ENCODE data around the gene MBLAC2. TPM values are rescaled to one million over a fixed set of nuclear protein-coding genes. Genes with fewer than 3 reads are reported as not detected.

The MBLAC2 gene
- total RNA-seq, 1 experiment from 2014 or later = 11.0 TPM

DNA sequence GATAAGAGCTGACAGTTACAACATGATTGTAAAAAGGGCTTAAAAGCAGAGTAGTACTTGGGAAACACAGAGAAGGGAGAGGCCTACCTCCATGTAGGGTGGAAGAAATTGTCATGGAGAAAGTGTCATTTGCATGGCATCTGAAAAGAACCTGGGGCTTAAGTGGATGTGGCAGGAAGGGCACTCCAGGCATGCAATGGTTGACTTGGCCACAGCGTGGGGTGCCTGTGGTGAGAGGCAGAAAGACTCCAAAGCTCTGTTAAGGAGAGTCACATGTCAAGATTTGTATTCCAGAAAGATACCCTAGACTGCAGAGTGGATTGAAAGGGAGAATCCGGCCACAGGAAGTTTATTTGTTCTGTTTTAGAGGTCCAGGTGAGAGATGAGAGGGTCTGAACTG, 2.5 kb upstream of the MBLAC2 start:
- Mint-ChIP-seq H3K9me3 (ENCODE audit: low read depth, unreplicated experiment) (no peaks in the 10 kb centered on the region), H3K36me3 (ENCODE audit: insufficient read depth, unreplicated experiment) (peaks cover 28% of the 10 kb centered on the region), H3K4me1 (ENCODE audit: low read depth, unreplicated experiment) (peaks cover 16% of the 10 kb centered on the region), H3K4me3 (ENCODE audit: low read depth, unreplicated experiment) (no peak overlapping the region), H3K27me3 (ENCODE audit: unreplicated experiment) (no peaks in the 10 kb centered on the region), H3K27ac (ENCODE audit: unreplicated experiment) (no peak overlapping the region)
- TF ChIP-seq, protein P1, sequence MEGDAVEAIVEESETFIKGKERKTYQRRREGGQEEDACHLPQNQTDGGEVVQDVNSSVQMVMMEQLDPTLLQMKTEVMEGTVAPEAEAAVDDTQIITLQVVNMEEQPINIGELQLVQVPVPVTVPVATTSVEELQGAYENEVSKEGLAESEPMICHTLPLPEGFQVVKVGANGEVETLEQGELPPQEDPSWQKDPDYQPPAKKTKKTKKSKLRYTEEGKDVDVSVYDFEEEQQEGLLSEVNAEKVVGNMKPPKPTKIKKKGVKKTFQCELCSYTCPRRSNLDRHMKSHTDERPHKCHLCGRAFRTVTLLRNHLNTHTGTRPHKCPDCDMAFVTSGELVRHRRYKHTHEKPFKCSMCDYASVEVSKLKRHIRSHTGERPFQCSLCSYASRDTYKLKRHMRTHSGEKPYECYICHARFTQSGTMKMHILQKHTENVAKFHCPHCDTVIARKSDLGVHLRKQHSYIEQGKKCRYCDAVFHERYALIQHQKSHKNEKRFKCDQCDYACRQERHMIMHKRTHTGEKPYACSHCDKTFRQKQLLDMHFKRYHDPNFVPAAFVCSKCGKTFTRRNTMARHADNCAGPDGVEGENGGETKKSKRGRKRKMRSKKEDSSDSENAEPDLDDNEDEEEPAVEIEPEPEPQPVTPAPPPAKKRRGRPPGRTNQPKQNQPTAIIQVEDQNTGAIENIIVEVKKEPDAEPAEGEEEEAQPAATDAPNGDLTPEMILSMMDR (IDR thresholded peaks at IDR 0.05; ENCODE audit: unreplicated experiment) = no peak
- BruUV-seq (replicated peaks) = no TSS peak
- DNase-seq = no peak
- CTCF ChIA-PET = no interaction called here
- intact Hi-C loops (cut with micrococcal nuclease; ENCODE audit: unreplicated experiment) = no loop called here

DNA sequence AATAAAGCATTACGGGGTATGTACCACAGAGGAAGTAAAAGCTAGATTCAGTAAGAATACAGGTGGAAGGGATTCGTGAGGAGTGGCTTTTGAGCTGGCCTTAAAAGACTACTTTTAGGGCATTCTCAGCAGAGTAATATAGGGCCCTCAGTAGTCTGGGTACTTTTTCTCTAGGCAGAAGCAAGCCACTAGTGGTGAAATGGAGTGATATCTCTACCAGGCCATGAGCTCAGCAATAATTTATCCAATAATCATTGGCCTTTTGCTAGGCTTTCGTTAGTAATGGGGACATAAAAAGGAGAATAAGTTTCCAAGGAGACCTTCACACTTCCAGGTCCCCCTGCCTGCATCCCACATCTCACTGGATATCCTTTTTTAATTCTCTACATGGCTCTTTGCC, 1.8 kb upstream of the MBLAC2 start:
- no peak overlapping the region for H3K4me3 Mint-ChIP-seq (ENCODE audit: low read depth, unreplicated experiment)
- BruUV-seq (replicated peaks) = no TSS peak
- CTCF ChIA-PET = no interaction called here

DNA sequence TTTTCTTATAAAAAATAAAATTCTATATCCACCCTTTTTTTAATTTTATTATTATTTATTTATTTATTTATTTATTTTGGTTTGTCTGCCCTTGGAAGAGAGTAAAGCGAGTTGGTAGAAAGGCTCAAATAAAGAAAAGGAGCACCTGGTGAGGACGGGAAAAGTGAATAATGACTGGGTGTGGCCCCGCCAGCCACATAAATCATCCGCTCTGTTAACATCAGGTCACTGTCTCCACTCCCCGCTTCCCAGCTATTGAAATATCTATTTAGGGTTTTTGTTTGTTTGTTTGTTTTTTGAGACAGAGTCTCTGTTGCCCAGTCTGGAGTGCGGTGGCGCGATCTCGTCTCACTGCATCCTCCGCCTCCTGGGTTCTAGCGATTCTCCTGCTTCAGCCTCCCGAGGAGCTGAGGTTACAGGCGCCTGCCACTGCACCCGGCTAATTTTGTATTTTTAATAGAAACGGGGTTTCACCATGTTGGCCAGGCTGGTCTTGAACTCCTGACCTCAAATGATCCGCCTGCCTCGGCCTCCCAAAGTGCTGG, 937 bp upstream of the MBLAC2 start:
- BruUV-seq (replicated peaks) = TSS peak; percentile 42
- peaks cover 28% of the 10 kb centered on the region for H3K36me3 Mint-ChIP-seq (ENCODE audit: insufficient read depth, unreplicated experiment)

More for the DNA sequence above, 1.8 kb upstream of the MBLAC2 start:
- peaks cover 28% of the 10 kb centered on the region for H3K36me3 Mint-ChIP-seq (ENCODE audit: insufficient read depth, unreplicated experiment)
- intact Hi-C loops (cut with micrococcal nuclease; ENCODE audit: unreplicated experiment) = no loop called here
- TF ChIP-seq, protein P1 (IDR thresholded peaks at IDR 0.05; ENCODE audit: unreplicated experiment) = no peak
- H3K27me3 Mint-ChIP-seq (ENCODE audit: unreplicated experiment) = no peaks in the 10 kb centered on the region
- H3K27ac Mint-ChIP-seq (ENCODE audit: unreplicated experiment) = no peak overlapping the region
- DNase-seq = no peak
- H3K4me1 Mint-ChIP-seq (ENCODE audit: low read depth, unreplicated experiment) = peaks cover 17% of the 10 kb centered on the region
- H3K9me3 Mint-ChIP-seq (ENCODE audit: low read depth, unreplicated experiment) = no peaks in the 10 kb centered on the region

DNA sequence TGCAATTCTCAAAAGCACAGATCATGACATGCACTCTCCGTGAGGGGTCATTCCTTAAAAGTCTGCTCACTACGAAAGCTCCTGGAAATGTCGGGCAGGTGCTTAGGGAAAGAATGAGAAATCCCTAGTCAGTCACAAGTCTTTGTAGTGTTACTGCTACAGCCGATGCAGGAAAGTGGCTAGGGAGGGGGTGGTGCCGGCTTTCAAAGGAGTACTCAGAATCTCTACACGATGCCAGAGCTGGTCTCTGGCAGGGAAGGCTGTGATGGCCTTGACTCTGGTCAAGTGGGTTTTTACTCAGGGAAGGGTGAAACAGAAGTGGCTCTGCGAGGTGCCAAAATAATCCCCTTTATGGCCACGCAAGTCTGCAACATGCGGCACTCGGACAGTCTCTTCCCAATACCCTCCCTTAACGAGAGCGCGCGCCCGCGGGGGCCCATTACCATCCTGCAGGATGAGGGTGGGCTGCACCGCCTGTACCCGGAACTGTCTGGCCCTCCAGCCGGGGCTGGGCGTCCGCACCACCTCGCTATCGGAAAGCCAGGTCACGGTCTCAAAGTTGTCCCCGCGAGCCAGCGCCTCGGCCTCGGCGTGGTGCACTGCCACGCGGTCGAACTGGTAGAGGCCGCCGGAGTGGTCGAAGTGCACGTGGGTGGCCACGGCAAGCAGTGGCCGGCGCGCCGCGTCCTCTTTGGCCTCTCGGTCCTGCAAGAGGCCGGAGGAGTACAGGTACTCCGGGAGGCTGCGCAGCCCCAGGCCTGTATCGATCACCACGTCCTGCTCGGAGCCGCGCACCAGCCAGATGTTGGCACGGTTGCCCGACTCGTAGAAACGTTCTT, 956 bp downstream of the MBLAC2 start:
- no TSS peak for BruUV-seq (replicated peaks)
- CTCF ChIA-PET = interaction anchor here (0.6 to 0.7 kb wide), 2 partner anchors 10 to 55 kb away, joined by 3 read pairs; partner anchors contain the start of gene LYSMD3
- Mint-ChIP-seq H3K4me3 (ENCODE audit: low read depth, unreplicated experiment) (peak overlapping the region; percentile 99), H3K27me3 (ENCODE audit: unreplicated experiment) (no peaks in the 10 kb centered on the region), H3K4me1 (ENCODE audit: low read depth, unreplicated experiment) (peaks cover 28% of the 10 kb centered on the region), H3K9me3 (ENCODE audit: low read depth, unreplicated experiment) (no peaks in the 10 kb centered on the region), H3K36me3 (ENCODE audit: insufficient read depth, unreplicated experiment) (peaks cover 28% of the 10 kb centered on the region), H3K27ac (ENCODE audit: unreplicated experiment) (peak overlapping the region; percentile 78)
- DNase-seq = peak; percentile 39
- TF ChIP-seq, protein P1 (IDR thresholded peaks at IDR 0.05; ENCODE audit: unreplicated experiment) = no peak
- intact Hi-C loops (cut with micrococcal nuclease; ENCODE audit: unreplicated experiment) = loop anchor here (2.0 kb wide), 1 partner anchor 57 kb away; no protein-coding TSS in a partner anchor

More for the DNA sequence above, 937 bp upstream of the MBLAC2 start:
- peak overlapping the region; percentile 78 for H3K27ac Mint-ChIP-seq (ENCODE audit: unreplicated experiment)
- no peak for DNase-seq
- no peaks in the 10 kb centered on the region for H3K9me3 Mint-ChIP-seq (ENCODE audit: low read depth, unreplicated experiment)
- intact Hi-C loops (cut with micrococcal nuclease; ENCODE audit: unreplicated experiment) = loop anchor here (2.0 kb wide), 1 partner anchor 55 kb away; no protein-coding TSS in a partner anchor
- peaks cover 25% of the 10 kb centered on the region for H3K4me1 Mint-ChIP-seq (ENCODE audit: low read depth, unreplicated experiment)
- peak overlapping the region; percentile 99 for H3K4me3 Mint-ChIP-seq (ENCODE audit: low read depth, unreplicated experiment)
- CTCF ChIA-PET = interaction anchor here (0.6 to 1.2 kb wide), 3 partner anchors 9 to 43 kb away, joined by 3 read pairs; no protein-coding TSS in a partner anchor
- TF ChIP-seq, protein P1 (IDR thresholded peaks at IDR 0.05; ENCODE audit: unreplicated experiment) = no peak
- H3K27me3 Mint-ChIP-seq (ENCODE audit: unreplicated experiment) = no peaks in the 10 kb centered on the region

Measured in Calu3 (cell line).